Neural progenitor cell (in vitro differentiated cells): ENCODE measurements around the gene BDH1. TPM values are rescaled to one million over a fixed set of nuclear protein-coding genes. Genes with fewer than 3 reads are reported as not detected.

Source experiments
- DNase-seq: peaks from one replicate; pipeline ENCODE4 v3.0.0-alpha.2; 2016; ENCODE audit warnings: low spot score
- H2AFZ ChIP-seq: fragments of 200-600 bp; sonication (generic); replicated peaks from 2 replicates; pipeline ENCODE4 v1.6.1; 2016; ENCODE audit warnings: antibody characterized with exemption
- H3F3A ChIP-seq: fragments of 200-600 bp; sonication (generic); 2 replicates; pipeline ENCODE4 v1.6.1; 2016; ENCODE audit warnings: antibody characterized with exemption, low read depth
- H3K27ac ChIP-seq: fragments of 200-600 bp; sonication (generic); 2 replicates; pipeline ENCODE4 v1.5.1; 2016; ENCODE audit warnings: mild to moderate bottlenecking
- H3K27me3 ChIP-seq: fragments of 200-600 bp; sonication (generic); 2 replicates; pipeline ENCODE4 v1.6.1; 2016; ENCODE audit warnings: mild to moderate bottlenecking, moderate library complexity
- H3K36me3 ChIP-seq: fragments of 200-600 bp; sonication (generic); 2 replicates; pipeline ENCODE4 v1.5.1; 2016
- H3K4me1 ChIP-seq: fragments of 200-600 bp; sonication (generic); 2 replicates; pipeline ENCODE4 v1.6.1; 2016; ENCODE audit warnings: mixed run types
- H3K4me2 ChIP-seq: fragments of 200-600 bp; sonication (generic); 2 replicates; pipeline ENCODE4 v1.6.1; 2016
- H3K4me3 ChIP-seq: fragments of 200-600 bp; sonication (generic); 2 replicates; pipeline ENCODE4 v1.5.1; 2016
- H3K79me2 ChIP-seq: fragments of 200-600 bp; sonication (generic); 2 replicates; pipeline ENCODE4 v1.6.1; 2016; ENCODE audit warnings: low read depth
- H3K9ac ChIP-seq: fragments of 200-600 bp; sonication (generic); 2 replicates; pipeline ENCODE4 v1.6.1; 2016
- H3K9me3 ChIP-seq: fragments of 200-600 bp; sonication (generic); 2 replicates; pipeline ENCODE4 v1.5.1; 2016; ENCODE audit warnings: low read depth
- H4K20me1 ChIP-seq: fragments of 200-600 bp; sonication (generic); 2 replicates; pipeline ENCODE4 v1.6.1; 2016; ENCODE audit warnings: low read depth
- H3K27ac Mint-ChIP-seq: 3 replicates; pipeline ENCODE4 v1.8.0; 2021; ENCODE audit warnings: mixed read lengths
- H3K27me3 Mint-ChIP-seq: 2 replicates; pipeline ENCODE4 v1.8.0; 2022; ENCODE audit warnings: low read depth, mild to moderate bottlenecking, inconsistent platforms, moderate library complexity, mixed read lengths; ENCODE audit not compliant: insufficient read depth
- H3K36me3 Mint-ChIP-seq: 3 replicates; pipeline ENCODE4 v1.8.0; 2021; ENCODE audit warnings: mixed read lengths
- H3K4me1 Mint-ChIP-seq: 3 replicates; pipeline ENCODE4 v1.8.0; 2021; ENCODE audit warnings: mixed read lengths
- H3K4me3 Mint-ChIP-seq: 3 replicates; pipeline ENCODE4 v1.8.0; 2021; ENCODE audit warnings: mild to moderate bottlenecking, moderate library complexity, mixed read lengths
- H3K9me3 Mint-ChIP-seq: 3 replicates; pipeline ENCODE4 v1.8.0; 2020; ENCODE audit warnings: mixed read lengths
- EZH2 ChIP-seq: fragments of 200-600 bp; sonication (generic); IDR thresholded peaks from 2 replicates; pipeline ENCODE4 v1.6.1; 2017; ENCODE audit warnings: antibody characterized with exemption, mild to moderate bottlenecking, moderate library complexity
- EZH2phosphoT487 ChIP-seq: fragments of 200-600 bp; sonication (generic); IDR thresholded peaks from 2 replicates; pipeline ENCODE4 v1.6.1; 2017; ENCODE audit warnings: antibody characterized with exemption
- total RNA-seq: library from RNA; depleted of rRNA; stranded (reverse); fragments of >200 nt; gene quantifications from 2 replicates; pipeline ENCODE4 v1.2.3, GENCODE V29; 2015; ENCODE audit warnings: low replicate concordance
- TF ChIP-seq, protein P1 (sequence below): fragments of 200-600 bp; sonication (generic); IDR thresholded peaks from 2 replicates; pipeline ENCODE4 v1.5.1; 2017; ENCODE audit warnings: antibody characterized with exemption, mild to moderate bottlenecking

The BDH1 gene
- total RNA-seq, 1 donor from 2014 or later: 19.4 TPM

DNA sequence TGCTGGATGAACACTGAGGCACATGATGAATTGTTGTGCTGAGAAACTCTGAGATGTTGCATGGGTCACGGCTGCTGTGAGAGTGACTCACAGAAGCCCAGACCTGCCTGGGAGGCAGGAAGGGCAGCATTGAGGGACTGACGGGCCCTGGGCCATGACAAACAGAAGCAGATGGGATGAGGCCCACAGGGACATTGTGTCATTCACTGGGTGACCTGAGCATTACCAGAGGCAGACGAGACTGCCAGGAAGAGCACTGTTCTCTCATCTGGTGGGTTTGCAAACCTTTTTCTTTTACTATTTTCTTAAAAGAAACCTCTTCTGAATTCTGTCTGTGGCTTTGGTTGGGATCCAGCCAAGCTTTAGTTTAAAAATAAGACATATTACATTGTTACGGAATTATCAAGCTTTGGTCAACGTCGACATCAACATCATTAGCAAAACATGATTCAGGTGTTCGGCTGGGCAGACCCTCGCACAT lies 67.8 kb downstream of the BDH1 start:
- Histone ChIP-seq H3K4me2 (no peak overlapping the region), H3K9ac (no peak overlapping the region), H3K27me3 (no peaks in the 10 kb centered on the region), H3K27ac (no peak overlapping the region), H3K4me1 (peaks cover 7% of the 10 kb centered on the region), H3K79me2 (no peaks in the 10 kb centered on the region), H3K9me3 (no peaks in the 10 kb centered on the region), H4K20me1 (no peaks in the 10 kb centered on the region), H3K4me3 (no peak overlapping the region), H2AFZ (no peak overlapping the region), H3K36me3 (no peaks in the 10 kb centered on the region), H3F3A (no peaks in the 10 kb centered on the region)
- TF ChIP-seq EZH2 (no peak), EZH2phosphoT487 (no peak)
- TF ChIP-seq, protein P1, sequence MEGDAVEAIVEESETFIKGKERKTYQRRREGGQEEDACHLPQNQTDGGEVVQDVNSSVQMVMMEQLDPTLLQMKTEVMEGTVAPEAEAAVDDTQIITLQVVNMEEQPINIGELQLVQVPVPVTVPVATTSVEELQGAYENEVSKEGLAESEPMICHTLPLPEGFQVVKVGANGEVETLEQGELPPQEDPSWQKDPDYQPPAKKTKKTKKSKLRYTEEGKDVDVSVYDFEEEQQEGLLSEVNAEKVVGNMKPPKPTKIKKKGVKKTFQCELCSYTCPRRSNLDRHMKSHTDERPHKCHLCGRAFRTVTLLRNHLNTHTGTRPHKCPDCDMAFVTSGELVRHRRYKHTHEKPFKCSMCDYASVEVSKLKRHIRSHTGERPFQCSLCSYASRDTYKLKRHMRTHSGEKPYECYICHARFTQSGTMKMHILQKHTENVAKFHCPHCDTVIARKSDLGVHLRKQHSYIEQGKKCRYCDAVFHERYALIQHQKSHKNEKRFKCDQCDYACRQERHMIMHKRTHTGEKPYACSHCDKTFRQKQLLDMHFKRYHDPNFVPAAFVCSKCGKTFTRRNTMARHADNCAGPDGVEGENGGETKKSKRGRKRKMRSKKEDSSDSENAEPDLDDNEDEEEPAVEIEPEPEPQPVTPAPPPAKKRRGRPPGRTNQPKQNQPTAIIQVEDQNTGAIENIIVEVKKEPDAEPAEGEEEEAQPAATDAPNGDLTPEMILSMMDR: no peak
- DNase-seq: no peak
- H3K27ac Mint-ChIP-seq: peak overlapping the region; percentile 20
- H3K4me1 Mint-ChIP-seq: peaks cover 2% of the 10 kb centered on the region
- H3K9me3 Mint-ChIP-seq: no peaks in the 10 kb centered on the region
- H3K36me3 Mint-ChIP-seq: no peaks in the 10 kb centered on the region
- peaks cover 6% of the 10 kb centered on the region for H3K27me3 Mint-ChIP-seq
- H3K4me3 Mint-ChIP-seq: no peak overlapping the region

DNA sequence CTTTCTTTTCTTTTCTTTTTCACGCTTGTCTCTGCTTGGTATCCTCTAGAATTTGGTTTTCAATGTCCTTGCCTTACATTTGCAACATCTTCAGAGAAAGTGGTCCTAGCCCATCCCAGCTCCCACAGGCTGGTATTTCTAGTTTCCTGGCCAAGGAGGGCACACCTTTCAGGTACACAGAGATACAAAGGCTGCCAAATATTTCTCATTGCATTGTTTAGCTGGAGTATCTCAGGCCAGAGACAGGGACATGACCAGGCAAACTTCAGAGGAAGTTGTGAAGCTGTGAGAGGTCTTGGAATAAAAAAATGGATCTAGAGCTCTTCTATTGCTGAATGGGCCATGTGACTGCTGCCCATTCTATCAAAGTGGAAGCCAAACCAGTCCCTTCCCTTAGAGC lies 68.9 kb downstream of the BDH1 start:
- Histone ChIP-seq H3K4me2 (no peak overlapping the region), H2AFZ (no peak overlapping the region), H3K79me2 (no peaks in the 10 kb centered on the region), H3K4me3 (no peak overlapping the region), H3K27me3 (no peaks in the 10 kb centered on the region), H3K36me3 (no peaks in the 10 kb centered on the region), H3K27ac (no peak overlapping the region), H3F3A (peaks cover 3% of the 10 kb centered on the region), H3K9ac (no peak overlapping the region), H4K20me1 (no peaks in the 10 kb centered on the region), H3K4me1 (peaks cover 7% of the 10 kb centered on the region), H3K9me3 (no peaks in the 10 kb centered on the region)
- H3K36me3 Mint-ChIP-seq: no peaks in the 10 kb centered on the region
- H3K4me3 Mint-ChIP-seq: no peak overlapping the region
- no peak for DNase-seq
- peaks cover 12% of the 10 kb centered on the region for H3K4me1 Mint-ChIP-seq
- no peaks in the 10 kb centered on the region for H3K9me3 Mint-ChIP-seq
- no peak overlapping the region for H3K27ac Mint-ChIP-seq
- TF ChIP-seq EZH2phosphoT487: no peak
- TF ChIP-seq EZH2: no peak
- TF ChIP-seq, protein P1: no peak
- peaks cover 4% of the 10 kb centered on the region for H3K27me3 Mint-ChIP-seq

DNA sequence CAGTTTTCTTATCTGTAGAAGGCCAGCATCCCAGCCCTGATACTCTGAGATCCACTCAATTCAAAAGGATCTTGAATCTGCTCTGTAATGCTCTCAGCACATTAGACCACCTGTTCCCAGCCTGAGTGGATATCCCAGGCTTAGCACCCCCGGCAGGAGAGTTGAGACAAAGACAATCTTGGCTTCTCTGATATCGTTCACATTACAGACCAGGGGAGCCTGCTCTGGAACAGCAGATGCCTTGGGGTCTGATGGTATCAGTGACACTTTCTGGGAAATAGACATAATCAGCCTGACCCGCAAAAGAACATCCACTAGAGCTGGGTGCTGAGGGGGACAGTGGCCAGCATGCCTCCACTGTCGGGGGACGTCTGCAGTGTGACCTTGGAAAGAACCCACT lies 70.6 kb downstream of the BDH1 start:
- Histone ChIP-seq H3K36me3 (no peaks in the 10 kb centered on the region), H3F3A (peaks cover 8% of the 10 kb centered on the region), H3K27ac (no peak overlapping the region), H3K27me3 (no peaks in the 10 kb centered on the region), H3K4me1 (peaks cover 7% of the 10 kb centered on the region), H3K9ac (no peak overlapping the region), H4K20me1 (no peaks in the 10 kb centered on the region), H2AFZ (no peak overlapping the region), H3K79me2 (no peaks in the 10 kb centered on the region), H3K9me3 (no peaks in the 10 kb centered on the region), H3K4me3 (no peak overlapping the region), H3K4me2 (no peak overlapping the region)
- H3K36me3 Mint-ChIP-seq: no peaks in the 10 kb centered on the region
- no peak overlapping the region for H3K27ac Mint-ChIP-seq
- no peaks in the 10 kb centered on the region for H3K9me3 Mint-ChIP-seq
- no peak for DNase-seq
- H3K4me1 Mint-ChIP-seq: peaks cover 16% of the 10 kb centered on the region
- no peak overlapping the region for H3K4me3 Mint-ChIP-seq
- peaks cover 4% of the 10 kb centered on the region for H3K27me3 Mint-ChIP-seq
- no peak for TF ChIP-seq EZH2
- TF ChIP-seq, protein P1: no peak
- no peak for TF ChIP-seq EZH2phosphoT487
